Glutamatergic neuron (in vitro differentiated cells): ENCODE data around the gene VSTM2A. TPM values are rescaled to one million over a fixed set of nuclear protein-coding genes. Genes with fewer than 3 reads are reported as not detected.

ENCODE experiments used
- DNase-seq: peaks from one replicate; pipeline ENCODE4 v3.0.0; 2022
- H3K27ac Mint-ChIP-seq: one replicate; pipeline ENCODE4 v1.8.0; 2020; ENCODE audit warnings: mild to moderate bottlenecking, mixed read lengths, inconsistent platforms; ENCODE audit not compliant: unreplicated experiment
- H3K27me3 Mint-ChIP-seq: one replicate; pipeline ENCODE4 v1.8.0; 2020; ENCODE audit warnings: mild to moderate bottlenecking, moderate library complexity, mixed read lengths, inconsistent platforms; ENCODE audit not compliant: unreplicated experiment
- H3K36me3 Mint-ChIP-seq: one replicate; pipeline ENCODE4 v1.8.0; 2020; ENCODE audit warnings: mild to moderate bottlenecking, mixed read lengths, inconsistent platforms; ENCODE audit not compliant: unreplicated experiment
- H3K4me1 Mint-ChIP-seq: one replicate; pipeline ENCODE4 v1.8.0; 2020; ENCODE audit warnings: mild to moderate bottlenecking, low read depth, mixed read lengths, inconsistent platforms; ENCODE audit not compliant: unreplicated experiment
- H3K4me3 Mint-ChIP-seq: one replicate; pipeline ENCODE4 v1.8.0; 2020; ENCODE audit warnings: mild to moderate bottlenecking, mixed read lengths, inconsistent platforms; ENCODE audit not compliant: unreplicated experiment
- H3K9me3 Mint-ChIP-seq: one replicate; pipeline ENCODE4 v1.8.0; 2020; ENCODE audit warnings: mild to moderate bottlenecking, moderate library complexity, mixed read lengths, inconsistent platforms; ENCODE audit not compliant: unreplicated experiment
- CTCF ChIP-seq: fragments of 200-600 bp; sonication (generic); IDR thresholded peaks from one replicate; pipeline ENCODE4 v1.5.0; 2021; ENCODE audit not compliant: partially characterized antibody, unreplicated experiment
- total RNA-seq: library from RNA; stranded (reverse); fragmentation: NEBNext Ultra II Directional; extraction: Animal tissue kit (Norgen Biotek cat#: 25700); gene quantifications from one replicate; pipeline ENCODE4 v1.2.1, GENCODE V29; 2021; ENCODE audit not compliant: unreplicated experiment

VSTM2A gene
- total RNA-seq, 1 donor from 2014 or later: 24.1 TPM

- H3K27ac Mint-ChIP-seq: peak overlapping the region; percentile 30
- peaks cover 10% of the 10 kb centered on the region for H3K9me3 Mint-ChIP-seq
- no peak for TF ChIP-seq CTCF
- H3K4me1 Mint-ChIP-seq: peaks cover 5% of the 10 kb centered on the region
- peak overlapping the region; percentile 89 for H3K4me3 Mint-ChIP-seq
- no peaks in the 10 kb centered on the region for H3K36me3 Mint-ChIP-seq
- no peak for DNase-seq
- peaks cover 20% of the 10 kb centered on the region for H3K27me3 Mint-ChIP-seq
Measured at GRCh38 chr7:54544149-54544526, 2.0 kb downstream of the VSTM2A start.

GRCh38 chr7:54544527-54545240 lies 2.5 kb downstream of the VSTM2A start:
- peaks cover 10% of the 10 kb centered on the region for H3K9me3 Mint-ChIP-seq
- DNase-seq: peak; percentile 25
- H3K4me1 Mint-ChIP-seq: peaks cover 5% of the 10 kb centered on the region
- peak overlapping the region; percentile 89 for H3K4me3 Mint-ChIP-seq
- H3K36me3 Mint-ChIP-seq: no peaks in the 10 kb centered on the region
- H3K27me3 Mint-ChIP-seq: peaks cover 20% of the 10 kb centered on the region
- peak overlapping the region; percentile 30 for H3K27ac Mint-ChIP-seq
- TF ChIP-seq CTCF: no peak

GRCh38 chr7:54545241-54545563 lies 3.0 kb downstream of the VSTM2A start:
- H3K9me3 Mint-ChIP-seq: peaks cover 10% of the 10 kb centered on the region
- DNase-seq: no peak
- no peaks in the 10 kb centered on the region for H3K36me3 Mint-ChIP-seq
- peaks cover 5% of the 10 kb centered on the region for H3K4me1 Mint-ChIP-seq
- H3K27ac Mint-ChIP-seq: no peak overlapping the region
- peaks cover 20% of the 10 kb centered on the region for H3K27me3 Mint-ChIP-seq
- TF ChIP-seq CTCF: no peak
- no peak overlapping the region for H3K4me3 Mint-ChIP-seq

- H3K27me3 Mint-ChIP-seq: peaks cover 20% of the 10 kb centered on the region
Measured at GRCh38 chr7:54546081-54546985, 4.2 kb downstream of the VSTM2A start.

More at GRCh38 chr7:54546081-54546985, 4.2 kb downstream of the VSTM2A start:
- Mint-ChIP-seq H3K4me3 (peak overlapping the region; percentile 77), H3K9me3 (peaks cover 10% of the 10 kb centered on the region), H3K27ac (peak overlapping the region; percentile 33), H3K4me1 (peaks cover 10% of the 10 kb centered on the region), H3K36me3 (no peaks in the 10 kb centered on the region)
- TF ChIP-seq CTCF: peak; percentile 21
- peak; percentile 82 for DNase-seq
